ENCODE results near the gene GPHN.

GPHN gene

DNA sequence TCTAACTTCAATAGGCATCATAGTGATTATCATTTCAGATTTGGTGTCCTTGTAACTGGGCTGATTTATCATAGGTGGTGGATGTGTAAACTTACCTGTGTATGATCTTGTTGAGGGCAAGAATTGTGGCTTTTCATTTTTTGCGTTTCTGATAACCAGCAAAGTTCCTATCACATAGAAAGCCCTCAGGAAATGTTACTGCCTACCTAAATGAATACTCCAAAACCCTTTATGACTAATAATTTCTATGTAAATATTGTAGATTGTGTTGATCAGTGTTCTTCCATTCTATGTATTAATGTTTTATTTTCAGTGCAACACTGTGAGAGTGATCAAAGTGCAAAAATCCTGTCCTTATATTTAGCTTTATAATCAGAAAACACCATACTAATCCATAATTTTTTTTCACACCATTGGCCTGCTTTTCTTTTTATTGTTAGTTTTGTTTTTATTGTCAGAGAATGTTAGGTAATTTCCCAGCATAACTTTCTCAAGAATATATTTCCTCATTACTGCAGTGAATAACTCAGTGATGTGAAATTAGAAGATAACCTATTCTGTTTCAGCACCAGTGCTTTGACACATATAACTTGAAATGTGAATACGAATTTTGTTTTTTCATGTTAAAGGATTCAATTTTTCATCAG lies 94.1 kb downstream of the GPHN start:
- DNase-seq = no peak

DNA sequence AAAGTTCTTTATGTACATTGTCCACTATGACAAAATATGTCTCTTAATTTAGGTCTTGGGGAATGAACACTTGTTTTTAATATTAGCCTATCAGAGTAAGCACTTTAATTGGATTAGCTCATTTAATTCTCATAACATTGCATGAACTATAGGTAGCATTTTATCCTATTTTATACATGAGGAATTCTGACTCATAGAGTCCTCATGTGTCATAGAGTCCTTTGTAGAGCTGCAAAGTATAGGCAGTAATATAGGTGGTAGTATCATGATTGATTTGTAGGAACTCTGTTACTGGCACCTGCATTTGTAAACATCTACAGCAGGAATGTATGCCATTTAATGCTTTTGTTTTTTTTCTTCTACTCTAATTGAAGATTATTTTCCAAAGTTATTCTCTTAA lies 96.0 kb downstream of the GPHN start:
- DNase-seq = no peak

DNA sequence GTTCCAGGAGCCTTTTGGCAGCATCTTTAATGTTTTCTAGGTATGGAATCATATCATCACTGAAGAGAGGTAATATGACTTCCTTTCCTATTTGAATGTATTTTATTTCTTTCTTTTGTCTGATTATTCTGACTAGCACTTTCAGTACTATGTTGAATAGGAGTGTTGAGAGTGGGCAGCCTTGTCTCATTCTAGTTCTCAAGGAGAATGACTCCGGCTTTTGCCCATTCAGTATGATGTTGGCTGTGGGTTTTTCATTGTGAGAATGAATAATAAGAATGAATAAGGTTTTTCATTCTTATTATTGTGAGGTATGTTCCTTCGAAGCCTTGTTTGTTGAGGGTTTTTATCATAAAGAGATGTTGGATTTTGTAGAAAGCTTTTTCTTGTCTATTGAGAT lies 98.9 kb downstream of the GPHN start:
- no peak for DNase-seq

DNA sequence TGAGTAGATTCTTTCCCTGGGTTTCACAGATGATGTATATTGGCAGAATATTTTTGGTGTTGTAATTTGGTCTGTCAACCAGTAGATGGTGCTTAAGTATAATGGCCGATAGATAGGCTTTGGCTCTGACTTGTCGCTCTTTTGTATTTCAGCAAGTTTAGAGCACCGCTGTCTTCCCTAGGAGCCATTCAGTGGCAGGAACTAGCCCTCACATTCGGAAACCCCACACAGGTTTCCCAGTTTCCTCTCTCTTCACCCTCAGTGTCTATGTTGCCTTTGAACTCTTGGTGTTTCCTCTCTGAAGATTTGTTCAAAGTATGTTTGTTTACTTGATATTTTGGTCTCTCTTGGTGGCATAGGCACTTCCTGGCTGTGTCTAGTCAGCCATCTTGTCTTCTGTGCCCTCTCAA lies 102.2 kb downstream of the GPHN start:
- DNase-seq = peak in 1 of 4 experiments; percentile 1

DNA sequence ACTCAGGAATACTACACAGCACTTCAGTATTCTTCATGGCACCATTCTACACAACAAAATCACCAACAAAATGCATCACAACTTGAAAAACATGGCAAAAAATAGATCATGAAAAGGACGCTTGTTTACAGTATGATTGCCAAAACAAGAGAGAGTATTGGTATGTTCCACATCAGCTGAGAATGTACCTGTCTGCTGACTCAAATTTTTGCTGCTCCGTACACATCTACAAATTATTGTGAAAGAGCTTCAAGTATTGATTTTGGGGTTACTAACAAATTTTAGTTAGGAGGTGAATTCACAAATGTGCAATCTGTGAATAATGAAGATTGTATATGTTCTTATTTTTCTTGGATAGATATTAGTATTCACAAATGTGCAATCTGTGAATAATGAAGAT lies 105.4 kb downstream of the GPHN start:
- no peak for DNase-seq

DNA sequence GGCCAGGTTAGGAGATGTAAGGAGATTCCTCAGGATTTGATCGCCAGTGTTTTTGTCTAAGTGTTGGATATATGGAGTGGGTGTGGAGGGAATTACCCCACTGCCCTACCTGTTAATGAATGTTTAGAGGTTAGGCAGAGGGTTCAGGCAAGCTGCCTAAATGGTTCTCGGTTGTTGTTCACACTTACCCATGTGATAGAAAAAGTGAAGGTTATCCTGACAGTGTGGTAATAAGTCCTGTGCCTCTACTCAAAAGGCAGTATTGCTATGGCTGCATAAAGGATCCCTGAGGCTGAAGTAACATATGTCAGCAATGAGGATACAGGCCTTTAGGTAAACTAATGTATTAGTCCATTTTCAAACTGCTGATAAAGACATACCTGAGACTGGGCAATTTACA lies 112.0 kb downstream of the GPHN start:
- no peak for DNase-seq

DNA sequence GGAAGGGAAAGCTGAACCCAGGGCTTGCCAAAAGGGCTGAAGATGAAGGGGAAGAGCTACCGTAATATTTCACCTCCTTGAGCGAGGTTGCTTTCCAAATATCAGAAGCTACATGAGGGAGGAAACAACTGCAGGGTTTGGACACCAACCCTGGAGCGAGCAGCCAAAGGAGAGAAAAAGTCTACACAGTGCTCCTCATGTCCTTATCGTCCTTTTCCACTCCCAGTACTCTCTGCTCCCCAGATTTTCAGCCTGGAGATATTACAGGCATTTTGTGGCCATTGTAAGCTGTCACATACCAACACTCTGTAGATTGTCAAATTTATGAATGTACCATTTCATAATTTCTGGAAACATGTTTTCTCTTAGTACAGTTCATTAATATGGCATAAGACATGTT lies 115.9 kb downstream of the GPHN start:
- no peak for DNase-seq

DNA sequence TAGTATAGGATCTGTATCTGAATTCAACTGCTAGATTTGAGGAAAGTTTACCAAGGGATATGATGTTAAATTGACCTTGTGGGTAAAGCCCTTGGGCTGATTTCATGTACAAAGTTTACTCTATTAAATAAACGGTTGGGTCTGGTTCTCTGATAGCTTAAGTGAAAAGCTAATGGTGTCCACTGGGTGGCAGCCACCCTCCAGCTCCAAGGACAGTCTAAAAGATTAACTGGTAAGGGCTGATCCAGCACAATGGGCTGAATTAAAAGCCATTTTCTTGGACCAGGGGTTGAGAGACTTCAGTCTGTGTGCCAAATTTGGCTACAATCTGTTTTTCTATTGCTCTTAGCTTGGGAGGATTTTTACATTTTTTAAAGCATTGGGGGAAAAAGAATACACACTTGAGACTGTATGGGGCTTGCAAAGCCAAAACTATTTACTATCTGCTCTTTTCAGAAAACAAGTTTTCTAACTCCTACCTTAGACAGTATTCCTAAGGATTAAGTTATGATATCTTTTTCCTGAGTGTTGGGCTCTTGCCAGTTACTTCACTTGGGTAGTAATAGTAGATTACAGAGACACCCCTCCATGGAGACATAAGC lies 116.5 kb downstream of the GPHN start:
- DNase-seq = peak; percentile 32 to 59 (median 42)

DNA sequence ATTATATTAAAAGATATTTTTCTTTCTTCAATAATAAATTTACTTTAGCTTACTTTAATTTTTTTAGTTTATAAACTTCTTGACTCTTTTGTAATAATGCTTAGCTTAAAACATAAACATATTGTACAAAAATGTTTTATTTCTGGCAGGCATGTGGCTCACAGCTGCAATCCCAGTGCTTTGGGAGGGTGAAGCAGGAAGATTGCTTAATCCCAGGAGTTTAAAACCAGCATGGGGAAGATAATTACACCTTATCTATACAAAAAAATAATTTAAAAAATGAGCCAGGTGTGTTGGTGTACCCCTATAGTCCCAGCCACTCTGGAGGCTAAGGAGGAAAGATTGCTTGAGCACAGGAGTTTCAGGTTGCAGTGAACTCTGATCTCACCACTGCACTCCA lies 120.7 kb downstream of the GPHN start:
- DNase-seq = no peak

DNA sequence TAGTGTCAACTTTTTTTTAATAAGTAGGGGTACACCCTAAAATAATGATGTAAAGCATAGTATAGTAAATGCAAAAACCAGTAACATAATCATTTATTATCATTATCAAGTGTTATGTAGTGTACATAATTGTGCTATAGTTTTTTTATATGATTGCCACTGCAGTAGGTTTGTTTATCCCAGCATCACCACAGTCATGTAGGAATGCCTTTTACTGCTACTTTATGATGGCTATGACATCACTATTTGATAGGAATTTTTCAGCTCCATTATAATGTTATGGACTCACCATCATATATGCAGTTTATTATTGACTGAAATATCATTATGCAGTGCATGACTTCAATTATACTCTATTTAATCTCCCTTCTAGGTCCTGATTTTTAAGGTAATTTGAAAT lies 121.6 kb downstream of the GPHN start:
- DNase-seq = no peak

DNA sequence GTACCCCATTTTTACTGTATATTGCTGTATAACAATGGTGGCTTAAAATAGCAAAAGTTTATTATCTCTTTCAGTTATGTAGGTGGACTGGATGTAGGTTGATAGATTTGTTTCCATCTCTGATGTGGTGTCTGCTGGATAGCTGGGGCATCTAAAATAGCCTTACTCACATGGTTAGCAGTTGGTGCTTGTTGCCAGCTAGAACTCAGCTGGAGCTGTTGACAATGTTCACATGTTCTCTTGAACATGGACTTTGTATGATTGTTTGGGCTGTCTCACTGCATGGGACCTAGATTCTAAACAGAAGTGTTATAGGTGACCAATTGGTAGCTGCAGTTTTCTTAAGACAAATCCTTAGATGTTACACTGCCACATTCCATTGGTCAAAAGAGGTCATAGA lies 126.9 kb downstream of the GPHN start:
- DNase-seq = no peak

DNA sequence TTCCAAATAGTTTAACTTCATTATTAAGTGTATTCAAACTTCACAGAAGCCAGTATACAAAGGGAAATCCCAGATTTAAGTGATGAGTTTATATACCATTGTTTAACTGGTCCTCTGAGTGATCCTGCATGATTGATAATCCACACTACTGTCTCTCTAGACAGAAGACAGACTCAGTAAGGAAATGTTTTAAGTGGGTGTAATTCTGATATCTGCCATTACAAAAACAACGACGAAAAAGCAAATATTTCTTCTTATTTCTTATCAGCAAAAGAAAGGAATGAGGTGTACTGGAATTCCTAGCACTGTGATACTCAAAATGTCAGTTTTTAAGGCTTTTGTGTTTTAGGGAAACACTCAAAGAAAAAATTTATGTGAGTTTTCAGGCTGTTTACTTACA lies 127.5 kb downstream of the GPHN start:
- no peak for DNase-seq

DNA sequence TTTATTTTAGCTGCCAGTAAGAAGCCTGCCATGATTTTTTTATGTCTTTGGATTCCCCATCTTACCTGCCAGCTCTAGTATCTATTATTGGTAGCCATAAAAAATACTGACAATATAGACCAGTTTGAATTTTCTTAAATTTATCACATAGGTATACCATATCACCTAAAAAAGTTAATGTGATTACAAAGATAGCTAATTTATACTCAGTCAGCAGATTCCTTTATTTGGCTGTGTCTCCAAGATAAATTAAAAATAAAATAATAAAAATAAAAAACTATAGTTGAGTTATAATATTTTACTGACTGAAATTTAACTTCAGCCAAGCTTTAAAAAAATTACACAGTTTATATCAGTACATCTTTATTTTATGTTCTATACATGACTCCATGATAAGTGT lies 128.3 kb downstream of the GPHN start:
- no peak for DNase-seq

DNA sequence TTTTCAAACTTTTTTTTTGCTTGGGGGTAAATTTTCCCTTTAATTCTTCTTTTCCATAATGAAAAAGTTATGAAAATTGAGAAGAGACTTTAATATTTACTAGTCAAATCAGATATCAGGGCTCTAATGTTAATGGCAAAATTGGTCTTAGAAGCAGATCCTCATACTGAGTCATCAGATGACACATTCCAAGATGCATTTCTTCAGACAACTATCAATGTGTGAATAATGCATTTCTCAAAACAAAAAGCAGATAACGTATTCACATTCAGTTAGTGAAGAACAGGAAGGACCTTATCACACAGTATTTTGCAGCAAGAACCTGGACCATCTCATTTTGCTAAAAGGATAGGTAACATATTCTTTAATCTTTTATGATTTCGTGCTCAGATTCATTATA lies 130.7 kb downstream of the GPHN start:
- DNase-seq = no peak

DNA sequence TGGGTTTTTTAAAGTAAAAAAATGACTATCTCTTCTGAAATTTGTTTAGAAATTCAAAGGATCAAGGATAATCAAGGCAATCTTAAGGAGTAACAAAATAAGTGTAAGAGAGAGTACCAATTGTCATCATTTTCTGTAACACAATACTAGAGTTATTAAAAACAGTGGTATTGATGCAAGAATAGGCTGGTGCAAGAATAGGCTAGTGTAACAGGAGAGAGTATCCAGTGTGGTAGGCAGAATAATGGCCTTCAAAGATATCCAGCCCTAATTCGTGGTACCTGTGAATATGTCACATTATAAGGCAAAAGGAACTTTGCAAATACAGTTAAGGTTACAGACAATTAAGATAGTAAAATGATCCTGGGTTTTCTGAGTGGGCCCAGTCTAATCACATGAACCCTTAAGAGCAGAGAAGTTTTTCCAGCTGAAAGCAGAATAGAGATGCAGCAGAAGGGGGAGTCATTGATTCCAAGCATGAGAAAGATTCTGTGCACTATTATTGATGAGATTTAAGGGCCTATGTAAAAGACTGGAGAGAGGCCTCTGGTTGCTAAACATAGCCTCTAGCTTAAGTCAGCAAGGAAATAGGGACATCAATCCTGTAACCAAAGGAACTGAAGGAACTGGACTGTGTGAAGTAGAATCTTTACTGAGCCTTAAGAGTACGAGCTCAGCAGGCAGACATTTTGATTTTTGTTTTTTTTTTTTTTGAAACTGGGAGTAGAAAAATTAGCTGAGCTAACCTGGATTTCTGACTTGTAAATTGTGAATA lies 134.1 kb downstream of the GPHN start:
- DNase-seq = no peak

DNA sequence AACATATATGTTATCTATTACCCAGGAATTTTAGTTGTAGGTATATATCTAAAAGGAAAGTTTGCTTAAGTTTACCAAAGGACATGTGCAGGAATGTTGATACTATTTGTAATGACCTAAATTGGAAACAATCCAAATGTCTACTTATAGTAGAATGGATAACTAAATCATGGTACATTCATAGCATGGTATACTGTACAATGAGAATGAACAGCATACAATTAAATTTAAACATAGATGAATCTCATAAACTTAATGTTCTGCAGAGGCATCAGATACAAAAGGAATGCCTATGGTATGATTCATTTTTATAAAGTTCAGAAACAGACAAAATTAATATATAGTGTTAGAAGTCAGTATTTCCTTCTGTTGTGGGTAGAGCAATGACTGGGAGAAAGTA lies 135.4 kb downstream of the GPHN start:
- no peak for DNase-seq

DNA sequence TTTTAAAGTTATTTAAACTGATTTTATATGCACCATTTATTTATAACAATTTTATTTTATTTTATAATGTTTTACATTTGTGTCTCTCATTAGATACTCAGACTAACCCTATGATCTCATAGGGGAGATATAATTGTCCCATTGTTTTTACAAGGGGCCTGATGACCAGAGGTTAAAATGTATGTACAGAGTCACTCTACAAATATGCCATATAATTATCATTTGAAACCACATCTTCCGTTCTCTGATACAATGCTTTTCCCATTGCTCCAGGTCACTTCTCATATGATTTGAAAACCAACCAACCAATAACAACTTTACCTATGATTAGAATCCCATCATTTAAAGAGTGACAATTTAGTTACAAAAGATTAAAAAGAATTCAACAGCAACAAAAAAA lies 137.8 kb downstream of the GPHN start:
- DNase-seq = no peak

DNA sequence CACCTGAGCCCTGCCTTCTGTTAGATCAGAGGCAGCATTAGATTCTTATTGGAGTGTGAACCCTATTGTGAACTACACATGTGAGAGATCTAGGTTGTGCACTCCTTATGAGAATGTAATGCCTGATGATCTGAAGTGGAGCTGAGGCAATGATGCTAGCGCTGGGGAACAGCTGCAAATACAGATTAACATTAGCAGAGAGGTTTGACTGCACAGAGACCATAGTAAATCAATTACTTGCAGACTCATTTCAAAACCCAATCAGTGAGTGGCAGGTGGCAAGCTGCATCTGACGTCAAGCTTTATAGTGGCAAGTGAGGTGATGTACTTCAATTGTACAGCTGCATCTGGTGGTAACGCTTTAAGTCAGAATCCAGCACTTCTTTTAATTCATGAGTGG lies 141.6 kb downstream of the GPHN start:
- no peak for DNase-seq

DNA sequence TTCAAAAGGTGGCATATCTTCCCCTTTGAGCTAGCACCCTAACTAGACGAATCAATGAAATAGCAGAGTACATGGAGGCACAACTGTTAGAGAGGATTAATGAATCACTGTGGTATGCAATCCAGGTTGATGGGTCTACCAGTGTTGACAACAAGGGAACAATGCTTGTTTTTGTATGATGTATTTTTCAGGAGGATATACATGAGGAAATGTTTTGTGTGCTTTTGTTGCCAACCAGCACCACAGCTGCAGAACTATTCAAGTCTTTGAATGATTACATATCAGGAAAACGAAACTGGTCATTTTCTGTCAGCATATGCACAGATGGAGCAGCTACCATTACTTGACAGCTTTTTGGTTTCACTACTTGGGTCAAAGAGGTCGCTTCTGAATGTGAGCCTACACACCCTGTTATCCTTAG lies 142.6 kb downstream of the GPHN start:
- DNase-seq = no peak

DNA sequence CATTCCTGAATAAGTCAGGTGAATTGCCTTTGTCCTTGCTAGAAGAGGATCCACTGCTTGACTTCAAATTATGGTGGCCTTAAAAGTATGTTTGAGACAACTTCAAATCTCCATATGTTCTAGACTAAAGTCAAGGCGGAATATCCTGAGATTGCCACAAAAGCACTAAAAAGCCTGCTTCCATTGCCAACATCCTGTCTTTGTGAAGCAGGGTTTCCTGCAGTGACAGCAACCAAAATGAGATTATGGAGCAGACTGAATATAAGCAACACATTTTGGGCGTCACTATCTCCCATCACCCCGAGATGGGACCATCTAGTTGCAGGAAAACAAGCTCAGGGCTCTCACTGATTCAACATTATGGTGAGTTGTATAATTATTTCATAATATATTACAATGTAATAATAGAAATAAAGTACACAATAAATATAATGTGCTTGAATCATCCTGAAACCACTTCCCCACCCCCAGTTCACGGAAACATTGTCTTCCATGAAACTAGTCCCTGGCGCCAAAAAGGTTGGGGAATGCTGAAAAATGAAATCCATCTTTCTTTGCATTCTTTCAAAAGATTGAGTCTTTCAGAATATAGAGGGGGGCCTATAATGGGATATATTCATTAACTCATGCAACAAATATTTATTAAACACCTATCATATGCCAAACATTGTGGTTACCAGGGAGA lies 143.7 kb downstream of the GPHN start:
- no peak for DNase-seq

DNA sequence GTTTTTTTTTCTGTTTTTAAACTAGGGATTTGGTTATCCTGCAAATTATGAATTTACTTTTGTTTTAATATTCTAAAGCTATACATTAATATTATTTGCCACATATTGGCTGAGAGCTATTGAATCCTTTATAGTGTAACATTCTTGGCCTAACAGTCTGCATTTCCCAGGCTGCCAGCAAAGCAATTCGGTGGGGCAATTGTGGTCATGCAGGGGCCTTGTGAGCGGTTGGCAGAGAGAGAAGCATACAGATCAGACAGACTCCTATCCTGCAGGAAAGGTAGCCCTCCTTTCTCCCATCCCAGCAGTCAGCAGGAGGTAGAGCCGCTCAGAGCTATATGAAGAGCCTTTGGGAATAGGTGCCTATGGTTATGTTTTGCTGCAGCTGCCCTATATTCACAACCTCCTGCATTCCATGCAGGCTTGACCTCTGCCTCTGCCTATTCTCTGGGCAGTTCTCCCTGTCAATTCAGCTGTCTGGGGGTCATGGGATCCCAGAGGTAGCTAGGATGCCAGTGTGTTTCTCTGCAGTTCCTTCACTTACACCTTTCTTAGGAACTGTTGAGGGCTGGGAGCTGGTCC lies 144.7 kb downstream of the GPHN start:
- DNase-seq = no peak

DNA sequence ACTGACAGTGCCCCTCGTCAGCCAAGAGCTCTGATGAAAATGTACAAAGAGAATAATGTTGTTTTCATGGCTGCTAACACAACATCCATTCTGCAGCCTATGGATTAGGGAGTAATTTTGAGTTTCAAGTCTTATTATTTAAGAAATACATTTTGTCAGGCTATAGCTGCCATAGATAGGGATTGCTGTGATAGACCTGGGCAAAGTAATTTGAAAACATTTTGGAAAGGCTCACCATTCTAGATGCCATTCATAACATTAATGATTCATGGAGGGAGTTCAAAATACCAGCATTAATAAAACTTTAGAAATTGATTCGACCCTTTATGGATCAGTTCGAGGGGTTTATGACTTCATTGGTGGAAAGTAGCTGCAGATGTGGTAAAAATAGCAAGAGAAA lies 149.8 kb downstream of the GPHN start:
- no peak for DNase-seq

DNA sequence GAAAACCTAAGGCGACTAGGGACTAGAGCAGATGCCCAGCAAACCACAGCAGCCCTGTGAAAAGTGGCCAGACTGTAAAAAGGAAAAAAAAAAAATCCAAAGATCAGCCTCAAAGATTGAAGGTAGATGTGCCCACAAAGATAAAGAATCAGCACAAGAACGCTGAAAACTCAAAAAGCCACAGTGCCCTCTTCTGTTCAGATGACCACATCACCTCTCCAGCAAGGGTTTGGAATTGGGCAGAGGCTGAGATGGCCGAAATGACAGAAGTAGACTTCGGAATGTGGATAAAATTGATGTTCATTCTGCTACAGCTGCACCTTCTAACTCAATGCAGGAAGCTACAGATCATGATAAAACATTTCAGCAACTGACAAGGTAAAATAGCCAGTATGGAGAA lies 154.4 kb downstream of the GPHN start:
- DNase-seq = no peak

Measured in suppressor macrophage (primary cell).